Measurements from ENCODE around the gene FCSK.

FCSK gene

GRCh38 chr16:70529051-70529777 is 74.8 kb downstream of the FCSK start:
- DNase-seq = no peak

All from NCI-H187 treated with DMSO at 0.1 percent for 48 hours (cell line).